Panc1 (cell line): ENCODE results near the gene TTC21B. TPM values are rescaled to one million over a fixed set of nuclear protein-coding genes. Genes with fewer than 3 reads are reported as not detected.

ENCODE experiments used
- ATAC-seq: fragments of 200-7000 bp; cut with Tn5 transposase; 2 replicates; pipeline ENCODE4 v1.9.1; 2020; ENCODE audit warnings: mild to moderate bottlenecking, moderate library complexity
- BruUV-seq: library from RNA; stranded (reverse); fragments of 400-500 nt; replicated peaks from 2 replicates; lab custom pipeline; 2021; lab: Mats Ljungman, UMichigan
- CTCF ChIA-PET: fragments of 300-600 bp; sonication (Branson Sonifier 250); formaldehyde crosslinking; loops from one replicate; lab custom pipeline; 2022; ENCODE audit warnings: antibody characterized with exemption; lab: Charles Lee
- POLR2A ChIA-PET: fragments of 300-600 bp; sonication (Branson Sonifier 250); formaldehyde crosslinking; loops from one replicate; lab custom pipeline; 2022; ENCODE audit warnings: antibody characterized with exemption; lab: Charles Lee
- DNase-seq: peaks from one replicate; pipeline ENCODE4 v3.0.0-alpha.2; 2010; ENCODE audit warnings: low read depth, low spot score
- H3K27ac ChIP-seq: 2 replicates; pipeline ENCODE4 v1.5.1; 2011; ENCODE audit warnings: mild to moderate bottlenecking, low read length, inconsistent platforms
- H3K27me3 ChIP-seq: fragments of 200-500 bp; sonication (Bioruptor generic); 2 replicates; pipeline ENCODE4 v1.6.0; 2014; ENCODE audit warnings: low read length, inconsistent platforms; ENCODE audit not compliant: control insufficient read depth, insufficient read depth
- H3K36me3 ChIP-seq: fragments of 200-500 bp; sonication (Bioruptor generic); 2 replicates; pipeline ENCODE4 v1.5.1; 2014; ENCODE audit warnings: inconsistent platforms, mild to moderate bottlenecking, low read length, moderate library complexity; ENCODE audit not compliant: control insufficient read depth, insufficient read depth
- H3K4me1 ChIP-seq: 2 replicates; pipeline ENCODE4 v1.5.1; 2011; ENCODE audit warnings: inconsistent platforms, mild to moderate bottlenecking, low read length, moderate library complexity; ENCODE audit not compliant: control insufficient read depth, insufficient read depth
- H3K4me3 ChIP-seq, 2 experiments: 2 replicates each; pipeline ENCODE4 v1.5.1; 2011 to 2012; ENCODE audit warnings: low read depth in 2 of 2, low read length in 2 of 2, mild to moderate bottlenecking in 2 of 2, inconsistent platforms in 1 of 2, moderate library complexity in 1 of 2
- H3K9me3 ChIP-seq: fragments of 200-500 bp; sonication (Bioruptor generic); 2 replicates; pipeline ENCODE4 v1.5.1; 2014; ENCODE audit warnings: low read depth, mild to moderate bottlenecking, inconsistent platforms, low read length, moderate library complexity; ENCODE audit not compliant: control insufficient read depth, insufficient read depth
- CTCF ChIP-seq: fragments of 450-650 bp; IDR thresholded peaks from 2 replicates; pipeline ENCODE4 v1.5.1; 2017; ENCODE audit warnings: mild to moderate bottlenecking
- POLR2AphosphoS5 ChIP-seq: IDR thresholded peaks from 2 replicates; pipeline ENCODE4 v1.6.1; 2012; ENCODE audit warnings: mild to moderate bottlenecking, low read depth, low read length, moderate library complexity
- REST ChIP-seq, 2 experiments: IDR thresholded peaks; 2 replicates each; pipeline ENCODE4 v1.6.1; 2011 to 2012; ENCODE audit warnings: low read depth in 2 of 2, control low read depth in 1 of 2, low read length in 1 of 2, mild to moderate bottlenecking in 1 of 2, moderate library complexity in 1 of 2; ENCODE audit not compliant: insufficient read depth in 1 of 2
- SIN3A ChIP-seq: IDR thresholded peaks from 2 replicates; pipeline ENCODE4 v1.6.1; 2012; ENCODE audit warnings: low read depth, mild to moderate bottlenecking, low read length, moderate library complexity, borderline replicate concordance; ENCODE audit not compliant: insufficient read depth
- TCF7L2 ChIP-seq: IDR thresholded peaks from 2 replicates; pipeline ENCODE4 v1.6.1; 2011; ENCODE audit warnings: mild to moderate bottlenecking, low read depth, low read length, inconsistent platforms
- in situ Hi-C: cut with HindIII; loops from 2 replicates; pipeline ENCODE4 v1.10.0; 2016; ENCODE audit warnings: low sequenced_read_pairs, low pct_unique_long_range_greater_than_20kb
- intact Hi-C: fragments of 100-400 bp; cut with micrococcal nuclease; formaldehyde crosslinking; loops from one replicate; pipeline ENCODE4 v1.10.0; 2022; ENCODE audit not compliant: unreplicated experiment
- total RNA-seq: library from RNA; stranded (reverse); gene quantifications from one replicate; pipeline ENCODE4 v1.2.1, GENCODE V29; 2021; ENCODE audit not compliant: unreplicated experiment

The TTC21B gene
- total RNA-seq, 1 experiment from 2014 or later, result 12.4 TPM

GRCh38 chr2:165888171-165888570, 65.4 kb downstream of the TTC21B start:
- DNase-seq (no peak), ATAC-seq (no peak)
- no peaks in the 10 kb centered on the region for H3K4me1 ChIP-seq
- no peak overlapping the region for H3K27ac ChIP-seq
- H3K4me3 ChIP-seq, result no peak overlapping the region
- TF ChIP-seq SIN3A, result no peak
- no peaks in the 10 kb centered on the region for H3K9me3 ChIP-seq
- intact Hi-C loops (no loop called here), in situ Hi-C loops (no loop called here)
- CTCF ChIA-PET, result no interaction called here
- H3K27me3 ChIP-seq, result no peaks in the 10 kb centered on the region
- H3K36me3 ChIP-seq, result peaks cover 6% of the 10 kb centered on the region; the same call in 1 of the 2 replicates
- BruUV-seq, result no TSS peak
- POLR2A ChIA-PET, result interaction anchor here (0.7 kb wide), 1 partner anchor 60 kb away, joined by 4 read pairs; no protein-coding TSS in a partner anchor

GRCh38 chr2:165886487-165887146, 67.0 kb downstream of the TTC21B start:
- no peak for TF ChIP-seq TCF7L2
- no peak for TF ChIP-seq REST (IDR thresholded peaks at IDR 0.05; ENCODE audit: insufficient read depth in 1 of 2, low read depth in 2 of 2, low read length in 1 of 2)
- no peak for TF ChIP-seq SIN3A
- no peak for TF ChIP-seq CTCF
- no peak for TF ChIP-seq POLR2AphosphoS5
- ChIA-PET POLR2A (no interaction called here), CTCF (no interaction called here)
- H3K27me3 ChIP-seq, result no peaks in the 10 kb centered on the region
- ATAC-seq (no peak), DNase-seq (no peak)
- no peak overlapping the region for H3K4me3 ChIP-seq
- no peak overlapping the region for H3K27ac ChIP-seq
- intact Hi-C loops (no loop called here), in situ Hi-C loops (no loop called here)
- no peaks in the 10 kb centered on the region for H3K4me1 ChIP-seq
- no peaks in the 10 kb centered on the region for H3K9me3 ChIP-seq
- H3K36me3 ChIP-seq, result peaks cover 6% of the 10 kb centered on the region; the same call in 1 of the 2 replicates
- no TSS peak for BruUV-seq
